NCI-H524 (cell line): Measurements from ENCODE around the gene KCNMA1.

Experiments
- DNase-seq, 2 experiments: peaks; one replicate each; lab custom pipeline; 2025; lab: John Stamatoyannopoulos, UW

The KCNMA1 gene

GRCh38 chr10:77485847-77486246 is 151.8 kb downstream of the KCNMA1 start:
- DNase-seq: no peak

DNA sequence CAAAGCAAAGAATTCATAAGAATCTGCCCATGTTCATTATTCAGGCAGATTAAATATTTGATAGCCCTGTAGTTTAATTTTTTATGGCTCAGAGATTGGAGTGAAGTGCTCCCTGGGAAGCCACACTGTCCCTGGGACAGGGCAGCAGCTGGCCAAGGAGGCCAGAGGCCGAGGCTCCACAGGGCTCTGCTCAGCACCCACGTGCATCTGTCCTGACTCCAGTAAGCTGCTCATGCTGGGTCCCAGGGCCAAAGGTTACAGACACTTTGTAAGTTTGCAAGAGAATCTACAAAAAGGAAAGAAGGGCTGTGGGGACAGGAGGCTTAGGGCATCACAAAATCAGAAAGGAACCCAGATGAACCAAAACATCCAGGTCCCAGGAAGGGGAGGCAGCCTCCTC is 155.5 kb downstream of the KCNMA1 start:
- no peak for DNase-seq

DNA sequence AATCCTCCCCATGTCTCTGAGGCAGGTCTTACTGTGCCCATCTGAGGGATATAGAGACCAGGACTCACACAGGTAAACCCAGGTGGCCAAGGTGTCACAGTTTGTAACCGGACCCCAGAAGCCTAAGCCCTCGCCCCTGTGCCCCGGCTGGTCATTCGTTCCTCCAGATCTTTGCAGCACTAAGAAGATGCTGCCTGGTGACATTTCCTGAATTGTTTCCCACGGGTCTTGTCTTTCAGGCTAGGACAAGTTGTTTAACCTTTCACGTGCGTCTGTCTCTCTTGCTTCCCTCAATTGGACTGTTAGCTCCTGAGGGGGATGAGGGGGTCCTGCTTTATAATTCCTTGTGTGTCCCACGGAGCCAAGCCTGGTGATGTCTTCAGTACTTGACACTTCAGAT is 158.0 kb downstream of the KCNMA1 start:
- DNase-seq: peak in 1 of 2 experiments; percentile 4

DNA sequence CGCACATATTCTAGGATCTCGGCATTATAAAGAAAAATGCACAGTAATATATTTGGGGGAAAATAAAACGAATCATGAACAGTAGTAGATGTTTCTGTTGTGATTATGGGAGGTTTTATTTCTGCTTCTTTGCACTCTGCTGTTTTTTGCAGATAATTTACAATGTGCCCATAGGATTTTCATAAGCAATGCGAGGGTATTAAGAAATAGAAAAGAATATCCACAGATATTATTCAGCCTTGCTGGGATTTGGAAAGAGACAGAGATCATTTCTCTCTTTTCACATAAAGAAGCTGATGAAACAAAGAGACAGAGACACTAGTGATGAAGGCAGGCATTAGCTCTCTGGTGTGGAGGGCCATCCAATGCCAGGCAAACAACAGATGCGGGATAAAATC is 158.6 kb downstream of the KCNMA1 start:
- DNase-seq: no peak

DNA sequence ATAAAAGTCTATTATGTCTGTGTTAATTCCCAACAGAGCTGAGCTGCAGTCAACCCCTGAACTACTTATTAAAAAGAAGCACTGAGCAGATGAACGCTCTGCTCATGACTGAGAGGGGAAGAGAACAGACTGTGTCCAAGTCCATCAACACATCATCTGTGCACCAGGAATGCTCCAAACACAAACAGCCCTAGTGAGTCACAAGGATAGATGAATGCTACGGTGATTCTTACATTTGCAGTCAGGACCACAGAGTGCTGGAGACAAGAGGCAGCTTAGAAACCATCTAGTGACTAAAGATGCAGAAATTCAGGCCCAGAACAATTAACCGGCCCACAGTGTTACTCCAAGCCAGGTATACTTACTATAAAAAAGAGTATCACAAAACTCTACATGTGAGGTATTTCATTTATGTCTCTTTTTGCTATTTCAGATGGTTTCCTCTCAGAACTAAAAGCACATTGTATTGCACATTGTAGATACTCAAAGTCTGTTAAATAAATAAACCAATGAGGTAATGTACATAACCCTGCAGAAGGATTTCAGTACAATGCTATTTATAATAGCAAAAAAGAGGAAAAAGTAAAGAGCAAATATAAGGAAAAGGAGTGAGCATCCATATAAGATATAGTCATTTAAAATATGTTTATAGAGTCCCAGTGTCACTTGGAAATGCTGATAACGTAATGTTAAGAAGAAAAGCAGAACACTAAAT is 159.2 kb downstream of the KCNMA1 start:
- DNase-seq: no peak

- DNase-seq: no peak
These were observed 162.1 kb downstream of the KCNMA1 start for GRCh38 chr10:77475522-77475921.

DNA sequence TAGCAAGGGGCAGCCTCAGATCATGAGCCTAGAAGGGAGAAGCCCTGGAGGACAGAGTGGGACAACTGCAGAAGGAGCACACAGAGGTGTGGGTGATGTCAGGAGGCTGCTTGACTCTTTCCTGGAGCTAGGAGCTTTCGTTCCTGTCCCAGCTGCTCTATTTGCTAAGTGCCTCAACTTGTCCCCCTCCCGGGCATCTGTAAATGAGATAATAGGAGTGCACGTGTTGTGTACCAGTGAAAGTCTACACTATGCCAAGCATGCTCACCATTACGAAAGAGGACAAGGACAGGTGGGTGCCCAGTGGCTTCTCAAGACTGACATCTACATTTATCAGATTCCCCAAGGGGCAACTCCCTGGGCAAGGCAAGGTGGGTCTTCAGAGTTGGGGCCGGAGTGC is 162.7 kb downstream of the KCNMA1 start:
- no peak for DNase-seq

GRCh38 chr10:77474386-77474785 is 163.2 kb downstream of the KCNMA1 start:
- no peak for DNase-seq

DNA sequence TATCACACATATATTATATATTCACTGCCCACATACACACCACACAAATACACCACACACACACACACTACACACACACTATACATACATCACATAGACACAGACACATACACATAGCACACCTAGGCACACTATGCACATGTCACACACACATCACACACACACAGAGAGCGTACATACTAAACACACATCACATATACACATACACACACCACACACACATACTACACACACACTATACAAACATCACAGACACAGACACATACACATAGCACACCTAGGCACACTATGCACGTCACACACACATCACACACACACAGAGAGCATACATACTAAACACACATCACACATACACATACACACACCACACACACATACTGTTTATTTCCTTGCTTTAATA is 165.5 kb downstream of the KCNMA1 start:
- no peak for DNase-seq

DNA sequence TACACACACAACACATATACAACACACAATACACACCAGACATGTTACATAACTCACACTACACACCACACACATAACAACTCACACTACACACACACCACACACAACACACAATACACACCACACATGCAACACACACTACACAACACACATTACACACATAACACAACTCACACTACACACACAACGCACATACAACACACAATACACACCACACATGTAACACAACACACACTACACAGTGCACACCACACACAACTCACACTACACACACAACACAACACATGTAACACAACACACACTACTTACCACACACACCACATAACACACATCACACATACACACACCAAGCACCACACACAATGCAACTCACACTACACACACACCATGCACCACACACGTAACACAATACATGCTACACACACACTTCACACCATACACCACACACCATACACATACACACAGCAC is 166.5 kb downstream of the KCNMA1 start:
- no peak for DNase-seq

DNA sequence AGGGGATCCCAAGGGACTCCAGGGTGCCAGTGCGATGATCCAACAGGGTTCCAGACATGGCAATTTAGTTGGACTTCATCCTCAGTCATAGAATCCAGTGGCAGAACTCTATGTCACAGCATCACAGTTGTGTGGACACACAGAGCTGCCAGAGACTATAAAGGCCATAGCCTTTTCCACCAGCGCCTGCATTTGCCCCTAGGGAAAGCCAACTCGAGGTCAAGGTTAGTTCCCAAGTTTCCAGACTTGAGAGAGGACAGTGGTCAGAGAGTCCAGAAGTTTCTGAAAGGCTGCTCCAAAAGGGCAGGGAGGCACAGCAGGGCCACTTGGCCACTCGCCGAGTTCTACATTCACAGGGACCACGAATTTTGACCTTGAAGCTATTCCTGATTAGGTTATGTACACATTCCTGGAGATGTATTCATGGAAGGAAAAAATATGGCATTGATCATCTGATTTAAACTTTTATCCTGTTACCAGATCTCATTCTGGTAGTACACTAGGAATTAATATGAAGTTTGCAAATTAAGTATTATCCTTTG is 170.1 kb downstream of the KCNMA1 start:
- DNase-seq: no peak

DNA sequence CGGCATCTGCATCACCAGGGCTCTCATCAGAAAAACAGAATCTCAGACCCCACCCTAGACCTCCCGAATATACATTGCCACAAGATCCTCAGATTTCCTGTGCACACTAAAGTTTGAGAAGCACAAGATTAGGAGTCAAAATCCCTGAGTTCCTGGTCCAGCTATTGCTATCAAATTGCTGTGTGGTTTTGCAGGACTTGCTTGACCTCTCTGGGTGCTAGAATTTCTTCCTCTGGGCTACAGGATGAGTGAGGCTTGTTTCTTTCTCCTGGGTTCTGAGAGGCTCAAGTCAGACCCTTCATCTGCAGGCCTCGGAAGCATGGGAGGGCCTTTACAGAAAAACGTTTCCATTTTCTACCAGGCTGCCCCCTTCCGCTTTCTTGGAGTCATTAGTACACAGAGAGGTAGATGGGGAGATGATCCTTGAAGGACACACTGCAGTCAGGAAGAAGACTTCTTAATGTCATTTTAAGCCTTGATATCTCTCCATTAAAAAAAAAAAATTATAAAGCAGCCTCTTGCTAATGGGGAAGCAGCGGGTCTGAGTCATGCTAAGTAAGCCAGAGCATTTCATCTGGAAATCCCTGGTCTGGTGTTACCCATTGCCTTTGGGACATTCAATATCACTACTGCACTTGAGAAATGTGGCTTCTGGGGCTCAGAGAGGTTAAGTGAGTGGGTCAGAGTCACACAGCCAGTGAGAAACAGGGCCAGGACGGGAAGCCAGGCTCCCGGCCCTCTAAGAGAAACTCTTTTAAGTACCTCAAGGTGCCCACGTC is 173.5 kb downstream of the KCNMA1 start:
- no peak for DNase-seq

- no peak for DNase-seq
These were observed 174.1 kb downstream of the KCNMA1 start for GRCh38 chr10:77463499-77463898.

- DNase-seq: no peak
These were observed 175.8 kb downstream of the KCNMA1 start for GRCh38 chr10:77461636-77462296.

GRCh38 chr10:77459905-77460304 is 177.7 kb downstream of the KCNMA1 start:
- DNase-seq: no peak

DNA sequence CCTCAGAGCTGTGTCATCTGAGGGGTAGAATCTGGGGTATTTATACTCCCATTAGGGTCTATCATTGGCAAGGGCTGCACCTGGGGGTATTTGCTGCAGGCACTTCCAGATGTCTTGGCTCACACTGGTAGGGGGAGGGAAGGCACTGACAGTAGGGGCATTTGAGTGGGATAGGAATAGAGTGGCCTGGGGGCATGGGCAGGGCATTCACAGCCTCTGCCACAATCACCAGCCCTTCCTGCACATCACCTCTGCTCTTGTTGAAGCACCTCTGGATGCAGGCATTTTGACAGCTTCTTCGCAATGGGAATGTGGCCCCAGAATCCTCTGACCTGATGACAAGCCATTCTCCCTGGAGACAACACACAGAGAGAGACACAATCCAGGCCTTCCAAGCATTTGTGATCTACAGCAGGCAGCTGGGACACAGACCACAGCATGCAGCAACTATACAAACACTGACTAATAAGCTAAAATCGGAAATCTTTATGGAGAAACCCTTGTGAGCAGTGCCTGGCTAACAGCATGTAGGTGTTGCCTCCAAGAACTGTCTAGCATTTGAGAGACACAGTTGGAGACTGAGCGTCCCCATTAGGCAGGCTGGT is 178.5 kb downstream of the KCNMA1 start:
- DNase-seq: no peak

GRCh38 chr10:77457721-77458120 is 179.9 kb downstream of the KCNMA1 start:
- no peak for DNase-seq

DNA sequence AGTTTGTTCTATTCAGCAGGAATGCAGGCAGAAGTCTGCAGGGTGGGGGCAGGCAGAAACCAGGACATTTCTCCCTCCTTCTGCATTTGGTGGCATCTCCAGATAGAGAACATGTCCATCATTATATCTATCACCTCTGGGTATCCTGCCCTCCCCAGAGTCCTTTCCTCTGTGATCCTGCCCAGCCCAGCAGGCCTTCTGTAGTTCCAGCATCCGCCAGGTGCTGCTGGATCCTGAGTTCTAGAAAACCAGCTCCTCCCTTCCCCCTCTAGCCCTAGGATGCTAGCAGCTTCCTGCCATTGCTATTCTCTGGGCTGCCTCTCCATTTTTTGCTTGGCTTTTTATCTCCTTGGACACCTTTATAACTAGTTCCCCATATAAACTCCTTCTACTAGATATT is 180.3 kb downstream of the KCNMA1 start:
- DNase-seq: no peak

GRCh38 chr10:77456414-77456813 is 181.2 kb downstream of the KCNMA1 start:
- DNase-seq: peak; percentile 33 to 69

DNA sequence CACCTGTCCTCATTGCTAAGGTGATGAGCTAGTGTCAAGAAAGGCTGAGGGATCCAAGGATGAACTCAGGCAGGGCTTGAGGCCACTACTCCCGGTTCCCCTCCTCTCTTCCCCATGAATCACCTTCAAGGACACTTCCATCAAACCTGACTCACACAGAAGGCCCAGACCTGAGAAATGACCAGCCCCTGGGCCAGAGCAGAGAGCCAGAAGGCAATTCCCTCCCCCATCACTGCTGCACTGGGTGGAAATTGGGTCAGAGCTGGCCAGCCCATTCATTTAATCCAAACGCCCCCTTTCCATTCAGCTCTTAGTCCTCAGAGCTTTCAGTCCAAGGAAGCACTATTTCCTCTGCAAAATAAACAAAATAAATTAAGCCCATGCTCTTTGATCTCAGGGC is 182.0 kb downstream of the KCNMA1 start:
- DNase-seq: no peak

- DNase-seq: no peak
These were observed 184.6 kb downstream of the KCNMA1 start for GRCh38 chr10:77452952-77453564.

DNA sequence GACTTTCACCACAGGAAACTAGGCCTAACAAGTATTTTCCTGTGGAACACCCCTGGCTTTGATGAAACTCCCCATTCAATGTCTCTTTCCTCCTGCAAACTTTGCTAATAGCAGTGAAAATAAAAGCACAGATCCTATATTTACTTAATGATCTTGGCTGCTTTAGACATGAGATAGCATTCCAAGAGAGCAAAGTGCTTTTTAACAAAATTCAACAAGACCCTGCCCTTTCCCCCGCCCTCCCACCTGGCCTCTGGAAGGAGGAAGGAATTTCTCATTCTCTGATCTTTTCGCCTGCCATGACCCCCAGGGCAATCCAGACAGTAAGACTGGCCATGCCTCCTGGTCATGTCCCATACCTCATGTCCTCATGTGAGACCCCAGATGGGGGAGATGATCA is 185.7 kb downstream of the KCNMA1 start:
- no peak for DNase-seq
